Measurements from ENCODE around the gene SNX19. TPM values are rescaled to one million over a fixed set of nuclear protein-coding genes. Genes with fewer than 3 reads are reported as not detected.
A peak's percentile ranks its signal among the peaks of the same experiment; 100 is the strongest.

Gene SNX19
- total RNA-seq = 72.2 TPM
- long read RNA-seq, full-length matches to known transcripts = 19 of 57 reads
- long read RNA-seq, partial matches to known transcripts = 11 of 57 reads
- long read RNA-seq, other reads (novel, unspliced or antisense) = 27 of 57 reads

DNA sequence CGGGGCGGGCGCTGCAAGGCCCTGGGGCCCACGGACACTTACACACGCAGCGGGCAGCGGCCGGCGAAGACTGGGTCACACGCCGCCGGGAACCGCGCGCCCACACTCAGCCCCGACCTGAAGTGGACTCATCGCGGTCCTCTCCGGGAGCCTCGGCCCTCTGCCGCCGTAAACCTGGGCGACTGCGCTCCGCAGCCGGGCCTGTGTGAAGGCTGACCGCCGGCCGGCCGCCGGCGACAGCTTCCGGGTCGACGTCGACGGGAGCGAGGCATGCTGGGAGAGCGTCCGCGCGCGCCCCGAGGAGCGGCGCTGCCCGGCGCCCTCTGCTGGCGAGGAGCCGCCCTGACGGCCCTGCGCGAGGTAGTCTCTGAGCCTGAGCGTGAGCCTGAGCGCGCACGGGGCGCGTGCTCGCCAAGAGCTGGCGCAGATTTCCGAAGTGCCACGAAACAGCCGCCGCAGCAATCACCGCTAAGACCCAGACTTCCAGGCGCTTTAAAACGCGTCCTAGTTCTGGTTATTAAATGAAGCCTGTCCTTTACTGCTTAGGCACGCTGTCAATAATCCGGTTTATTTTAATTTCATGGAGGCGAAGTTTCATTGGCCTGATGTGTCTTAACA is at the start of gene SNX19:
Gene SNX19 (minus strand): TSS at position 242 of the 618 bp plus-strand sequence. CDS start 540 bp downstream, outside the sequence.
- H3K27ac ChIP-seq = peak within 1 kb of the TSS; percentile 96
- no peaks in the 10 kb centered on the region for H3K27me3 ChIP-seq
- DNase-seq (peak; percentile 97), ATAC-seq (peak; percentile 100)
- H3K9me3 ChIP-seq = no peaks in the 10 kb centered on the region
- TF ChIP-seq, protein P1, sequence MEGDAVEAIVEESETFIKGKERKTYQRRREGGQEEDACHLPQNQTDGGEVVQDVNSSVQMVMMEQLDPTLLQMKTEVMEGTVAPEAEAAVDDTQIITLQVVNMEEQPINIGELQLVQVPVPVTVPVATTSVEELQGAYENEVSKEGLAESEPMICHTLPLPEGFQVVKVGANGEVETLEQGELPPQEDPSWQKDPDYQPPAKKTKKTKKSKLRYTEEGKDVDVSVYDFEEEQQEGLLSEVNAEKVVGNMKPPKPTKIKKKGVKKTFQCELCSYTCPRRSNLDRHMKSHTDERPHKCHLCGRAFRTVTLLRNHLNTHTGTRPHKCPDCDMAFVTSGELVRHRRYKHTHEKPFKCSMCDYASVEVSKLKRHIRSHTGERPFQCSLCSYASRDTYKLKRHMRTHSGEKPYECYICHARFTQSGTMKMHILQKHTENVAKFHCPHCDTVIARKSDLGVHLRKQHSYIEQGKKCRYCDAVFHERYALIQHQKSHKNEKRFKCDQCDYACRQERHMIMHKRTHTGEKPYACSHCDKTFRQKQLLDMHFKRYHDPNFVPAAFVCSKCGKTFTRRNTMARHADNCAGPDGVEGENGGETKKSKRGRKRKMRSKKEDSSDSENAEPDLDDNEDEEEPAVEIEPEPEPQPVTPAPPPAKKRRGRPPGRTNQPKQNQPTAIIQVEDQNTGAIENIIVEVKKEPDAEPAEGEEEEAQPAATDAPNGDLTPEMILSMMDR (IDR thresholded peaks at IDR 0.05) = peak; percentile 99
- H3K36me3 ChIP-seq = peaks cover 24% of the 10 kb centered on the region
- peak within 1 kb of the TSS; percentile 98 for H3K4me3 ChIP-seq
- intact Hi-C loops (cut with DNase I) = no loop called here
- peaks cover 18% of the 10 kb centered on the region for H3K4me1 ChIP-seq

GRCh38 chr11:130964058-130964792 is 47.9 kb upstream of the SNX19 start:
- Histone ChIP-seq H3K27me3 (no peaks in the 10 kb centered on the region), H3K27ac (no peak overlapping the region), H3K36me3 (no peaks in the 10 kb centered on the region), H3K4me3 (no peak overlapping the region), H3K4me1 (no peaks in the 10 kb centered on the region), H3K9me3 (no peaks in the 10 kb centered on the region)
- intact Hi-C loops (cut with DNase I) = no loop called here
- ATAC-seq (no peak), DNase-seq (no peak)
- TF ChIP-seq, protein P1 (IDR thresholded peaks at IDR 0.05) = no peak

- H3K9me3 ChIP-seq = no peaks in the 10 kb centered on the region
- no peaks in the 10 kb centered on the region for H3K4me1 ChIP-seq
- no peak overlapping the region for H3K4me3 ChIP-seq
- DNase-seq (no peak), ATAC-seq (no peak)
- TF ChIP-seq, protein P1 (IDR thresholded peaks at IDR 0.05) = no peak
- intact Hi-C loops (cut with DNase I) = no loop called here
- H3K36me3 ChIP-seq = no peaks in the 10 kb centered on the region
- H3K27me3 ChIP-seq = no peaks in the 10 kb centered on the region
- H3K27ac ChIP-seq = no peak overlapping the region
These were observed 31.6 kb upstream of the SNX19 start for GRCh38 chr11:130947889-130948288.

GRCh38 chr11:130947481-130947880 is 31.2 kb upstream of the SNX19 start:
- TF ChIP-seq, protein P1 (IDR thresholded peaks at IDR 0.05) = no peak
- intact Hi-C loops (cut with DNase I) = no loop called here
- Histone ChIP-seq H3K27me3 (no peaks in the 10 kb centered on the region), H3K27ac (no peak overlapping the region), H3K9me3 (no peaks in the 10 kb centered on the region), H3K4me3 (no peak overlapping the region), H3K36me3 (no peaks in the 10 kb centered on the region), H3K4me1 (no peaks in the 10 kb centered on the region)
- no peak for ATAC-seq
- no peak for DNase-seq

DNA sequence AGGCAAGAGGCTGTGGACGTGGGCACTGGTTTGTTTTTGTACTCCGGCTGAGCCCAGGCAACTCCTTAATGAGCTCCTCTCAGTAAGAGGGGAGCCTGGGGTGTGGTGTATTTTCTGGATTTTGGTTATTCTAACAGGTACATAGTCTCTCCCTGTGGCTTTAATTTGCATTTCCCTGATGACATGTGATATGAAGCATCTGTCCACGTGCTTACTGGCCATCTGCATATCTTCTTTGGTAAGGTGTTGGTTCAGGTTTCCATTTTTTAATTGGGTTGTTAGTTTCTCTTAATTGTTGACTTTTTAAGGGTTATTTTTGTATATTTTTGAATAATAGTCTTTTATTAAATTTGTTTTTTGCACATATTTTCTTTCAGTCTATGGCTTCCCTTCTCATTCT is 30.8 kb upstream of the SNX19 start:
- Histone ChIP-seq H3K36me3 (no peaks in the 10 kb centered on the region), H3K4me1 (no peaks in the 10 kb centered on the region), H3K9me3 (no peaks in the 10 kb centered on the region), H3K27ac (no peak overlapping the region), H3K4me3 (no peak overlapping the region), H3K27me3 (no peaks in the 10 kb centered on the region)
- ATAC-seq (no peak), DNase-seq (no peak)
- TF ChIP-seq, protein P1 (IDR thresholded peaks at IDR 0.05) = no peak
- intact Hi-C loops (cut with DNase I) = no loop called here

All from upper lobe of right lung (tissue), 1 donor.